K562 (cell line): ENCODE results near the gene GRIN1. TPM values are rescaled to one million over a fixed set of nuclear protein-coding genes. Genes with fewer than 3 reads are reported as not detected.

ENCODE experiments used
- CEBPZ ChIP-seq: fragments of 150-350 bp; IDR thresholded peaks from 2 replicates; pipeline ENCODE4 v1.6.1; 2014; ENCODE audit warnings: low read depth, mild to moderate bottlenecking, low read length, borderline replicate concordance
- KDM5B ChIP-seq: fragments of 200-600 bp; sonication (generic); IDR thresholded peaks from 2 replicates; pipeline ENCODE4 v1.6.1; 2012; ENCODE audit warnings: low read depth, mild to moderate bottlenecking, moderate library complexity, low read length, control low read depth, inconsistent platforms; ENCODE audit not compliant: insufficient replicate concordance
- POLR2G ChIP-seq: fragments of 200-400 bp; formaldehyde crosslinking; IDR thresholded peaks from 2 replicates; pipeline ENCODE4 v1.6.1; 2017; ENCODE audit warnings: low read depth, mild to moderate bottlenecking, antibody characterized with exemption, low read length, moderate library complexity
- VEZF1 ChIP-seq: fragments of 200-800 bp; sonication (Bioruptor generic); IDR thresholded peaks from 2 replicates; pipeline ENCODE4 v1.6.1; 2017; ENCODE audit warnings: missing genetic modification characterization, missing compliant biosample characterization
- ZNF75A ChIP-seq: fragments of 450-650 bp; formaldehyde crosslinking; IDR thresholded peaks from 2 replicates; pipeline ENCODE4 v1.4.0; 2020; ENCODE audit warnings: mild to moderate bottlenecking
- polyA plus RNA-seq, 8 experiments: library from polyadenylated mRNA; depleted of rRNA in 4 of 8; stranded (reverse) in 5 of 8; unstranded in 3 of 8; fragments of >200 nt; fragmentation: Nextera tagmentation in 2 of 8; fragmentation: Illumina TruSeq in 1 of 8; extraction: Ambion mirVana in 2 of 8; extraction: Trizol in 1 of 8; gene quantifications; 2 replicates each; pipeline versions ENCODE4 v1.2.1 to v1.2.3, GENCODE V29; 2011 to 2014; ENCODE audit warnings: inconsistent platforms in 1 of 8, missing spikeins in 1 of 8
- total RNA-seq, 7 experiments: library from RNA; depleted of rRNA in 6 of 7; stranded (reverse); fragments of >200 nt in 6 of 7; fragmentation: Illumina TruSeq in 2 of 7; extraction: Trizol in 2 of 7; gene quantifications; 2 replicates each; pipeline versions ENCODE4 v1.2.1 to v1.2.3, GENCODE V29; 2011 to 2021; ENCODE audit warnings: low replicate concordance in 1 of 7

Gene GRIN1
- total and polyA plus RNA-seq, 9 of the 15 experiments (the other 6 are each of a cell fraction or from before 2014, with no cell fraction given) = 0.03 to 0.35 (median 0.16) TPM; not detected in 6

GRCh38 chr9:137205126-137206069 is 66.4 kb downstream of the GRIN1 start, which contains the start of the genes NDOR1 and TMEM203 (continued):
- TF ChIP-seq CEBPZ (no peak), POLR2G (peak; percentile 95), VEZF1 (peak; percentile 54; the same call in 1 of the 2 replicates), KDM5B (peak; percentile 87), ZNF75A (CRISPR knock-in tag) (no peak)
